ACC112 (cell line): Measurements from ENCODE around the gene LYST.
"Not testable (repeated sequence)": the region's sequence is repeated elsewhere in the genome, so short reads cannot be mapped to it uniquely, and the experiment has no call there.

Experiments
- H2AFZ ChIP-seq: fragments of 200-600 bp; sonication (generic); one replicate; pipeline ENCODE4 v1.6.0; 2017; ENCODE audit warnings: antibody characterized with exemption, low read length; ENCODE audit not compliant: unreplicated experiment
- H3K27ac ChIP-seq: fragments of 200-600 bp; sonication (generic); 2 replicates; pipeline ENCODE4 v1.5.1; 2014; ENCODE audit warnings: low read depth, mild to moderate bottlenecking, antibody characterized with exemption, low read length, moderate library complexity
- H3K27me3 ChIP-seq: fragments of 200-600 bp; sonication (generic); 2 replicates; pipeline ENCODE4 v1.6.1; 2014; ENCODE audit warnings: mild to moderate bottlenecking, antibody characterized with exemption, low read length, moderate library complexity, mixed read lengths; ENCODE audit not compliant: insufficient read depth
- H3K36me3 ChIP-seq: fragments of 200-600 bp; sonication (generic); 2 replicates; pipeline ENCODE4 v1.6.1; 2016; ENCODE audit warnings: mild to moderate bottlenecking, antibody characterized with exemption, low read length, moderate library complexity, mixed read lengths; ENCODE audit not compliant: insufficient read depth
- H3K4me1 ChIP-seq: fragments of 200-600 bp; sonication (generic); one replicate; pipeline ENCODE4 v1.6.1; 2016; ENCODE audit warnings: low read length, mixed read lengths; ENCODE audit not compliant: insufficient read depth, unreplicated experiment, control insufficient read depth
- H3K4me3 ChIP-seq: fragments of 200-600 bp; sonication (generic); 2 replicates; pipeline ENCODE4 v1.5.1; 2014; ENCODE audit warnings: mild to moderate bottlenecking, low read depth, low read length
- H3K79me2 ChIP-seq: fragments of 200-600 bp; sonication (generic); one replicate; pipeline ENCODE4 v1.6.0; 2016; ENCODE audit warnings: low read length; ENCODE audit not compliant: control insufficient read depth, unreplicated experiment, insufficient read depth

Gene LYST

DNA sequence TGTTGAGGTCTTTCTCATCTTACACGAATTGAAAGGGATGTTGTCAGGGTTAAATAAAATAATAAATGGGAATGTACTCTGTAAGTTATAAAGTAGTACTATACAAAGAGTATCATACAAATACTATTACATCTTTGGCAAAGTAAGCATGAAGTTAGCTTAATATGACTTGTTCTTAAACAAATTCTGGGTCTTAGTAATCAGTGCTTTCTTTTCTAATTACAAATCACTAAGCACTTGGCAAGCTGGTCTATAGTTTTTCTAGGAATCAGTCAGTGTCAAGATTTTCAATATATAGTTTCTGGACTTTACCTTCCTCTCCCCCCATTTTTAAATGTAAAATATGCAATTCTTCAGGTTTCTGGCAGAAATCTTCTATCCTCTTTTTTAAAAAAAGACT is 6.9 kb downstream of the LYST start:
- Histone ChIP-seq H3K79me2 (peaks cover 19% of the 10 kb centered on the region), H3K4me1 (peaks cover 13% of the 10 kb centered on the region), H3K4me3 (no peak overlapping the region), H3K27ac (no peak overlapping the region), H2AFZ (no peak overlapping the region), H3K27me3 (no peaks in the 10 kb centered on the region), H3K36me3 (no peaks in the 10 kb centered on the region)

GRCh38 chr1:235858766-235859165 is 7.9 kb downstream of the LYST start:
- no peak overlapping the region for H2AFZ ChIP-seq
- no peaks in the 10 kb centered on the region for H3K27me3 ChIP-seq
- H3K79me2 ChIP-seq = peaks cover 19% of the 10 kb centered on the region
- H3K4me3 ChIP-seq = no peak overlapping the region
- H3K4me1 ChIP-seq = peaks cover 9% of the 10 kb centered on the region
- no peaks in the 10 kb centered on the region for H3K36me3 ChIP-seq
- H3K27ac ChIP-seq = no peak overlapping the region

DNA sequence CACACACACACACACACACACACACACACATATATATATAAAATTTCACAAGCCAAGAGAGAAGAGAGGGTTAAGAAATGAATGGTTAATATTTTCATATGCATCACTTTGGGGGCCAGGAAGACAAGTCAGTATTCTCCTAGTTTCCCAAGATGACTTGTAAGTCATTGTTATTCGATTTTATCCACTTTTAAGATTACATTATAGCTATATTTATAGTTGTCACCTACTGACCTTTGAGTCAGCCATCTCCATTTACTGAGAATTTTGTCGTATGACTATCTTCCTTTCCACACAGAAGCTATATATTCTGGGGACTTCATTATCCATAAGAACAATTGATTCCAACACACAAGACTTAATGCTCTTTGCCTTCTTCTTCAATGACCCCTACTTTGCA is 8.9 kb downstream of the LYST start:
- H3K27ac ChIP-seq = no peak overlapping the region
- H2AFZ ChIP-seq = no peak overlapping the region
- no peaks in the 10 kb centered on the region for H3K27me3 ChIP-seq
- no peaks in the 10 kb centered on the region for H3K36me3 ChIP-seq
- H3K79me2 ChIP-seq = peaks cover 15% of the 10 kb centered on the region
- H3K4me3 ChIP-seq = no peak overlapping the region
- H3K4me1 ChIP-seq = peaks cover 2% of the 10 kb centered on the region

DNA sequence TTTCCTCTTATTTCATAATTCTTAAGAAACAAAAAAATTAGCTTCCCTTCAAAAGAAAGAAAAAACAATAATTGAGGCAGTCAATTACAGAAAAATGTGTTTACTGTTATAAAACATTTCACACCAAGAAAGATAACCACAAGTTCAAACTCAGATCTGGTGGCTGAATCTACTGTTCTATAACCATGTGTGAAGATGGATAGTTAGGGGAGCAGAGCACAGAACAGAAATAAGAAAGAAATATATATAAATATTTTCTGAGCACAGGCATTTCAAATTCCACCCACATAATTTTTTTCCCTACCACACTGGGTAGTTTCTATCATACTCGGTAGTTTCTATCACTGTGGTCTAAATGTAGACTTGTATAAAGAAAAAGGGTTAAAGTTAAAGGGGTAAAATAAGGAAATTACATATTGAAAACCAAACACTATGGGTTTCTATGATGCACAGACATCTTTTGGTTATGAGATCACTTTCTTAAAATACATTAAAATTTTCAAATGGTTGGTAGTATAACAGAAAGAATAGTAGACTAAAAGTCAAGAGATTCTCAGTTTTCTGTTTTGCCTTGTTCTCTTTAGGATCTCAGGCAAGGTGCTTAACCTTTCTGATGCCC is 10.8 kb downstream of the LYST start:
- Histone ChIP-seq H3K27me3 (no peaks in the 10 kb centered on the region), H3K79me2 (peaks cover 14% of the 10 kb centered on the region), H3K27ac (no peak overlapping the region), H2AFZ (no peak overlapping the region), H3K4me1 (no peaks in the 10 kb centered on the region), H3K36me3 (no peaks in the 10 kb centered on the region), H3K4me3 (no peak overlapping the region)

GRCh38 chr1:235854347-235854746 is 12.4 kb downstream of the LYST start:
- H3K27ac ChIP-seq = no peak overlapping the region
- H3K4me3 ChIP-seq = no peak overlapping the region
- no peaks in the 10 kb centered on the region for H3K27me3 ChIP-seq
- H3K4me1 ChIP-seq = no peaks in the 10 kb centered on the region
- no peaks in the 10 kb centered on the region for H3K36me3 ChIP-seq
- H2AFZ ChIP-seq = no peak overlapping the region
- peaks cover 11% of the 10 kb centered on the region for H3K79me2 ChIP-seq

GRCh38 chr1:235853653-235854052 is 13.1 kb downstream of the LYST start:
- Histone ChIP-seq H3K4me3 (no peak overlapping the region), H3K4me1 (no peaks in the 10 kb centered on the region), H3K79me2 (peaks cover 11% of the 10 kb centered on the region), H2AFZ (no peak overlapping the region), H3K27me3 (no peaks in the 10 kb centered on the region), H3K27ac (no peak overlapping the region), H3K36me3 (no peaks in the 10 kb centered on the region)

DNA sequence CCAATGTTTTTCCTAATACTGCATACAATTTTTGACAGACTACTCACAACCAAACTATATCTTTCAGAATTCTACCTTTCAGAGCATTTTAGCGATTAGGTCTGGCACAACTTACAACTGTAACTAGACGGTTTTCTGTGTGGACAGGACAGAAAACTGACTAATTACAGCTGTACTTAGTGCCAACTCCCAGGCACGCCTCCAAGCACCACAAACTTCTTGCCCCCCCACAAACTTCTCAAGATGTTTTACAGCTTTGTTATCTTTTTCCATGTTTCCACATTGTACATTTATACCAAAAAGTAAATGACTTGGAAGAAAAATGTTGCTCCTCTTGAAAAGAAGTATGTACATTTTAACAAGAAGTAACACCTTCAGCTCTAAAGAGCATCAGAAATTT is 13.8 kb downstream of the LYST start:
- no peak overlapping the region for H2AFZ ChIP-seq
- no peaks in the 10 kb centered on the region for H3K36me3 ChIP-seq
- H3K4me1 ChIP-seq = no peaks in the 10 kb centered on the region
- H3K4me3 ChIP-seq = no peak overlapping the region
- peaks cover 11% of the 10 kb centered on the region for H3K79me2 ChIP-seq
- H3K27me3 ChIP-seq = no peaks in the 10 kb centered on the region
- H3K27ac ChIP-seq = no peak overlapping the region

DNA sequence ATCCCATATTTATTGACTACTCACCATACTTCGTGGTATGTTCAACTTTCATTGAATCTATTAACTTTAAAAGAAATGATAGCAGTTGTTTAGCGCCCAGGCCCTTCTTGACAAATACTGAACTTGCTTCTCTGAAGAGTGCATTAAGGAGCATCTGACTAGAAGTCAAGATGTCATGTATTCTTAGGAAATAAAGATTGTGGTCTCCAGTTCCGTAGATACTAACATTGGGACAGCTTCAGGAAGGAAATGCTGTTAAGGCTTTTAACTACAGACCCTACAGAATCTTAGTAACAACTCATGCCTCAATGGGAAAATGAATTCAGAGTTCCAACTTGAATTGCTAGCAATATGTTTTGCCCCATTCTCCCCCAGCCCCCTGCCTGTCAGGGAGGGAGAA is 14.8 kb downstream of the LYST start:
- Histone ChIP-seq H3K4me3 (no peak overlapping the region), H3K36me3 (no peaks in the 10 kb centered on the region), H3K27ac (no peak overlapping the region), H3K27me3 (no peaks in the 10 kb centered on the region), H3K4me1 (no peaks in the 10 kb centered on the region), H2AFZ (no peak overlapping the region), H3K79me2 (peaks cover 11% of the 10 kb centered on the region)

- not testable (repeated sequence) for H3K4me3 ChIP-seq, H2AFZ ChIP-seq, H3K27me3 ChIP-seq, H3K27ac ChIP-seq, H3K79me2 ChIP-seq, H3K36me3 ChIP-seq
- peaks cover 10% of the 10 kb centered on the region for H3K4me1 ChIP-seq
Measured at GRCh38 chr1:235848251-235848650, 18.5 kb downstream of the LYST start.

DNA sequence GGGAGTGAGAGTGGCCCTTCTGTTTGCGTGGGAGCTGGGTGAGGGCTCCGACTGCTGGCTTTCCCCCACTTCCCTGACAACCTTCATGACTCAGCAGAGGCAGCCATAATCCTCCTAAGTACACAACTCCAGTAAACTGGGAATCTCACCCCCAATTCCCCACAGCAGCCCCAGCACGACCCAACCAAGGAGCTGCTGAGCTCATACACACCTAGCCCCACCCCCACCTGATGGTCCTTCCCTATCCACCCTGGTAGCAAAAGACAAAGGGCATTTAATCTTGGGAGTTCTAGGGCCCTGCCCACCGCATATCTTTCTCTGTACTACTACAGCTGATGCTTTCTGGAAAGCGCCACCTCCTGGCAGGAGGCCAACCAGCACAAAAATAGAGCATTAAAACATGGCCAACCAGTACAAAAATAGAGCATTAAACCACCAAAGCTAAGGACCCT is 21.0 kb downstream of the LYST start:
- not testable (repeated sequence) for H3K27ac ChIP-seq, H3K4me3 ChIP-seq, H3K27me3 ChIP-seq, H2AFZ ChIP-seq, H3K36me3 ChIP-seq
- H3K79me2 ChIP-seq = peaks cover 11% of the 10 kb centered on the region
- peaks cover 10% of the 10 kb centered on the region for H3K4me1 ChIP-seq

- Histone ChIP-seq H3K36me3 (no peaks in the 10 kb centered on the region), H3K27ac (no peak overlapping the region), H3K27me3 (no peaks in the 10 kb centered on the region), H3K79me2 (peaks cover 11% of the 10 kb centered on the region), H2AFZ (no peak overlapping the region), H3K4me3 (no peak overlapping the region), H3K4me1 (peaks cover 10% of the 10 kb centered on the region)
Measured at GRCh38 chr1:235844776-235845175, 21.9 kb downstream of the LYST start.
